Measurements from ENCODE around the gene RABGAP1L. TPM values are rescaled to one million over a fixed set of nuclear protein-coding genes. Genes with fewer than 3 reads are reported as not detected.

RABGAP1L gene
- total and polyA plus RNA-seq, 2 of the 8 experiments (the other 6 are each of a cell fraction or from before 2014, with no cell fraction given) = 33.3 to 156 TPM

DNA sequence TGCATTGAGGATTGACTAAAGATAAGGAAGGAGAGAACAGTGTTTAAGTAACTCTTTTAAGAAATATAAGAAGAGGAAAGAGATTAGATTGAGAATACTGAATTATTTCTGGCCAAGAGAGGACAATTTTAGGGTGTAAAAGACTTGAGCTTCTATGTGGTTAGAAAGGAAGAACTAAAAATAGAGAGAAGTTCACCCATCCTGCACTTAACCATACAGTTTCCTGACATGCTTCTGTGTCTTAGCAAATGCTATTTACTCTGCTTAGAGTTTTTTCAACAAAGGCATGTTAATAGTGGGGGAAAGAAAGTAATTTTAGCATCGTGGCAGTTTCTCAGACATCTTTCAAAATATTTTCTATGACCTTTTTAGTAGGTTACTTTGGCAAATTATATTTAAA lies 165.6 kb downstream of the RABGAP1L start:
- no peak overlapping the region for H2BK120ac ChIP-seq (replicated peaks; ENCODE audit: low read depth, low read length)
- H3K4me3 ChIP-seq (ENCODE audit: extremely low read depth in 1 of 4, insufficient read depth in 2 of 4, low read depth in 3 of 4, low read length in 4 of 4) = no peak overlapping the region
- H3K79me2 ChIP-seq (ENCODE audit: control insufficient read depth in 1 of 2, insufficient read depth in 2 of 2, low read length in 2 of 2) = no peaks in the 10 kb centered on the region
- no peak overlapping the region for H3K23ac ChIP-seq (ENCODE audit: insufficient read length)
- ChIA-PET CTCF (ENCODE audit: partially characterized antibody) (no interaction called here), POLR2A (ENCODE audit: partially characterized antibody) (no interaction called here)
- no peaks in the 10 kb centered on the region for H4K20me1 ChIP-seq (replicated peaks in 1 of 2; ENCODE audit: control insufficient read depth in 1 of 2, insufficient read depth in 2 of 2, low read length in 2 of 2)
- H2BK20ac ChIP-seq (ENCODE audit: low read length) = no peak overlapping the region
- H3K9ac ChIP-seq (replicated peaks in 1 of 4; ENCODE audit: extremely low read depth in 1 of 4, low read depth in 3 of 4, low read length in 3 of 4) = no peak overlapping the region
- no peak overlapping the region for H2AK5ac ChIP-seq (ENCODE audit: low read depth, low read length)
- FAIRE-seq (no peak), DNase-seq (ENCODE audit: low read depth in 1 of 2, low spot score in 2 of 2) (no peak)
- no peak overlapping the region for H3K4ac ChIP-seq (replicated peaks; ENCODE audit: insufficient read length, low read depth, low read length)
- no peaks in the 10 kb centered on the region for H3K27me3 ChIP-seq (replicated peaks in 1 of 4; ENCODE audit: control insufficient read depth in 3 of 4, extremely low read depth in 1 of 4, insufficient read depth in 3 of 4, low read length in 3 of 4)
- no peak overlapping the region for H3K27ac ChIP-seq (ENCODE audit: low read depth, low read length)
- no peaks in the 10 kb centered on the region for H3K4me1 ChIP-seq (replicated peaks in 1 of 4; ENCODE audit: control insufficient read depth in 3 of 4, insufficient read depth in 4 of 4, low read length in 3 of 4)
- no peak overlapping the region for H3K14ac ChIP-seq (ENCODE audit: insufficient read length)
- no peaks in the 10 kb centered on the region for H3K23me2 ChIP-seq (ENCODE audit: low read depth, low read length)
- no peak overlapping the region for H3K4me2 ChIP-seq (ENCODE audit: insufficient read depth in 1 of 2, low read depth in 2 of 2, low read length in 2 of 2)
- no peak overlapping the region for H4K5ac ChIP-seq (ENCODE audit: insufficient read length, low read depth, low read length)
- no peak overlapping the region for H2BK15ac ChIP-seq (ENCODE audit: low read length)
- 94% methylated on average over 1 of the region's 1 CpG; no CpG with 5 or more reads in 1 of the 2 experiments for WGBS, 2 experiments (ENCODE audit: extremely low coverage in 1 of 2, insufficient coverage in 1 of 2, insufficient read length in 1 of 2, insufficient replicate concordance in 2 of 2, low coverage in 1 of 2, low lambda C conversion rate in 2 of 2, missing lambda C conversion rate in 1 of 2)
- H4K8ac ChIP-seq (ENCODE audit: extremely low read depth, insufficient read depth, low read length) = no peak overlapping the region
- no peak for TF ChIP-seq SP2 (IDR thresholded peaks at IDR 0.05; ENCODE audit: low read length)
- no peak for TF ChIP-seq SIRT6 (IDR thresholded peaks at IDR 0.05; ENCODE audit: low read length)
- no peak for TF ChIP-seq TAF7 (optimal IDR thresholded peaks at IDR 0.05; ENCODE audit: borderline replicate concordance, low read depth, low read length)
- TF ChIP-seq BRCA1 (IDR thresholded peaks at IDR 0.05; ENCODE audit: low read depth, low read length) = no peak
- TF ChIP-seq KDM5A (IDR thresholded peaks at IDR 0.05; ENCODE audit: low read length) = no peak
- H3K18ac ChIP-seq (ENCODE audit: extremely low read depth, low read length) = no peak overlapping the region
- H2BK12ac ChIP-seq (ENCODE audit: low read depth, low read length) = no peak overlapping the region
- H2BK5ac ChIP-seq (ENCODE audit: low read depth, low read length) = no peak overlapping the region
- no peak overlapping the region for H4K91ac ChIP-seq (replicated peaks; ENCODE audit: insufficient read length, low read length)
- no peak overlapping the region for H3K56ac ChIP-seq (replicated peaks; ENCODE audit: insufficient read length, low read depth, low read length)
- H3K9me3 ChIP-seq (ENCODE audit: insufficient read depth in 2 of 2, low read depth in 1 of 2, low read length in 1 of 2) = peaks cover 19 to 27% of the 10 kb centered on the region in 2 experiments
- no peak overlapping the region for H2AFZ ChIP-seq (ENCODE audit: low read length)
- peaks cover 0 to 4% (median 0%) of the 10 kb centered on the region in 4 experiments; a peak in 3 of 8 replicates for H3K36me3 ChIP-seq (ENCODE audit: control insufficient read depth in 2 of 4, insufficient read depth in 4 of 4, low read length in 3 of 4)
- no peaks in the 10 kb centered on the region for H3K79me1 ChIP-seq (ENCODE audit: low read depth, low read length)

Data from H1 (cell line).